HepG2 (cell line): ENCODE results near the gene TMEM98. TPM values are rescaled to one million over a fixed set of nuclear protein-coding genes. Genes with fewer than 3 reads are reported as not detected.

ENCODE experiments used
- CENPX ChIP-seq: sonication (generic); formaldehyde crosslinking; IDR thresholded peaks from 2 replicates; pipeline ENCODE4 v1.9.0; 2021; ENCODE audit warnings: mild to moderate bottlenecking, missing genetic modification reagents, moderate library complexity
- DMTF1 ChIP-seq: sonication (generic); formaldehyde crosslinking; IDR thresholded peaks from 2 replicates; pipeline ENCODE4 v1.4.0; 2020; ENCODE audit warnings: mild to moderate bottlenecking, missing genetic modification reagents
- ELF3 ChIP-seq: IDR thresholded peaks from 2 replicates; pipeline ENCODE4 v1.6.1; 2016; ENCODE audit warnings: missing genetic modification reagents, missing compliant biosample characterization
- FOSL1 ChIP-seq: sonication (generic); formaldehyde crosslinking; IDR thresholded peaks from 2 replicates; pipeline ENCODE4 v1.9.0; 2021; ENCODE audit warnings: missing genetic modification reagents, borderline replicate concordance
- HMG20B ChIP-seq: conservative IDR thresholded peaks from 2 replicates; pipeline ENCODE4 v1.6.1; 2016; ENCODE audit warnings: missing genetic modification reagents, missing compliant biosample characterization
- HNF4A ChIP-seq: sonication (generic); formaldehyde crosslinking; IDR thresholded peaks from 2 replicates; pipeline ENCODE4 v1.4.0; 2020; ENCODE audit warnings: missing genetic modification reagents
- KLF13 ChIP-seq: sonication (generic); formaldehyde crosslinking; IDR thresholded peaks from 2 replicates; pipeline ENCODE4 v1.4.0; 2020; ENCODE audit warnings: mild to moderate bottlenecking, missing genetic modification reagents
- MEIS2 ChIP-seq: sonication (generic); formaldehyde crosslinking; IDR thresholded peaks from 2 replicates; pipeline ENCODE4 v1.9.0; 2021; ENCODE audit warnings: mild to moderate bottlenecking, missing genetic modification reagents
- PHF21A ChIP-seq: sonication (generic); formaldehyde crosslinking; IDR thresholded peaks from 2 replicates; pipeline ENCODE4 v1.5.0; 2020; ENCODE audit warnings: mild to moderate bottlenecking, missing genetic modification reagents
- SIN3A ChIP-seq: IDR thresholded peaks from 2 replicates; pipeline ENCODE4 v1.6.1; 2011; ENCODE audit warnings: low read depth, mild to moderate bottlenecking, control low read depth, low read length, borderline replicate concordance
- SMAD1 ChIP-seq: sonication (generic); formaldehyde crosslinking; IDR thresholded peaks from 2 replicates; pipeline ENCODE4 v1.4.0; 2020; ENCODE audit warnings: missing genetic modification reagents, low read depth, mild to moderate bottlenecking, borderline replicate concordance
- TAF15 ChIP-seq: fragments of 200-400 bp; formaldehyde crosslinking; IDR thresholded peaks from one replicate; pipeline ENCODE4 v1.6.1; 2018; ENCODE audit warnings: mild to moderate bottlenecking, low read depth, low read length; ENCODE audit not compliant: poor library complexity, severe bottlenecking
- ZFP36 ChIP-seq: fragments of 150-350 bp; IDR thresholded peaks from 2 replicates; pipeline ENCODE4 v1.6.1; 2018; ENCODE audit warnings: borderline replicate concordance, low read length, low read depth; ENCODE audit not compliant: partially characterized antibody
- ZHX2 ChIP-seq, 2 experiments: sonication (generic) in 1 of 2; formaldehyde crosslinking in 1 of 2; IDR thresholded peaks; 2 replicates each; pipeline versions ENCODE4 v1.6.1 to v1.9.0; 2014 to 2022; ENCODE audit warnings: antibody characterized with exemption in 1 of 2, borderline replicate concordance in 1 of 2, inconsistent platforms in 1 of 2, low read depth in 1 of 2, missing genetic modification reagents in 1 of 2
- ZMAT3 ChIP-seq: sonication (generic); formaldehyde crosslinking; conservative IDR thresholded peaks from 2 replicates; pipeline ENCODE4 v1.7.0; 2021; ENCODE audit warnings: missing genetic modification reagents
- ZNF564 ChIP-seq: sonication (generic); formaldehyde crosslinking; IDR thresholded peaks from 2 replicates; pipeline ENCODE4 v1.8.1; 2023; ENCODE audit warnings: mild to moderate bottlenecking, missing genetic modification reagents
- ZNF770 ChIP-seq: sonication (generic); formaldehyde crosslinking; IDR thresholded peaks from 2 replicates; pipeline ENCODE4 v1.5.0; 2020; ENCODE audit warnings: mild to moderate bottlenecking, missing genetic modification reagents
- polyA plus RNA-seq, 8 experiments: library from polyadenylated mRNA; depleted of rRNA in 3 of 8; stranded (reverse) in 7 of 8; unstranded in 1 of 8; fragments of >200 nt; fragmentation: Illumina TruSeq in 4 of 8; extraction: Trizol in 4 of 8; gene quantifications; 2 replicates each; pipeline versions ENCODE4 v1.2.1 to v1.2.3, GENCODE V29; 2011 to 2016; ENCODE audit warnings: low read depth in 4 of 8, missing spikeins in 1 of 8, mixed read lengths in 1 of 8; ENCODE audit not compliant: insufficient read depth in 1 of 8
- total RNA-seq, 5 experiments: library from RNA; depleted of rRNA; stranded (reverse); fragments of >200 nt; fragmentation: Illumina TruSeq; extraction: Trizol; gene quantifications; 2 replicates each; pipeline ENCODE4 v1.2.3, GENCODE V29; 2016; ENCODE audit warnings: low read depth in 1 of 5
- TF ChIP-seq, protein P1 (sequence below): sonication (generic); formaldehyde crosslinking; conservative IDR thresholded peaks from 2 replicates; pipeline ENCODE4 v1.4.0; 2020; ENCODE audit warnings: missing genetic modification reagents

Gene TMEM98
- total and polyA plus RNA-seq, 2 of the 13 experiments (the other 11 are each of a cell fraction or from before 2014, with no cell fraction given): 103 to 175 TPM

- TF ChIP-seq SMAD1 (CRISPR knock-in tag) (no peak), CENPX (no peak), TAF15 (no peak), MEIS2 (CRISPR knock-in tag) (no peak), ZMAT3 (CRISPR knock-in tag) (peak; percentile 88), ZNF564 (CRISPR knock-in tag) (0 out of 2 replicates have a peak, but pooled peaks have one; percentile 51), ELF3 (CRISPR knock-in tag) (0 out of 2 replicates have a peak, but pooled peaks have one; percentile 47), PHF21A (CRISPR knock-in tag) (peak; percentile 91), SIN3A (no peak), ZNF770 (CRISPR knock-in tag) (no peak), ZHX2 (IDR thresholded peaks at IDR 0.05; ENCODE audit: low read depth) (no peak), ZHX2 (CRISPR knock-in tag; IDR thresholded peaks at IDR 0.05; ENCODE audit: borderline replicate concordance) (no peak), HNF4A (CRISPR knock-in tag) (peak; percentile 87), KLF13 (CRISPR knock-in tag) (no peak), FOSL1 (no peak), DMTF1 (CRISPR knock-in tag) (no peak), ZFP36 (no peak), HMG20B (CRISPR knock-in tag) (no peak)
- TF ChIP-seq, protein P1, sequence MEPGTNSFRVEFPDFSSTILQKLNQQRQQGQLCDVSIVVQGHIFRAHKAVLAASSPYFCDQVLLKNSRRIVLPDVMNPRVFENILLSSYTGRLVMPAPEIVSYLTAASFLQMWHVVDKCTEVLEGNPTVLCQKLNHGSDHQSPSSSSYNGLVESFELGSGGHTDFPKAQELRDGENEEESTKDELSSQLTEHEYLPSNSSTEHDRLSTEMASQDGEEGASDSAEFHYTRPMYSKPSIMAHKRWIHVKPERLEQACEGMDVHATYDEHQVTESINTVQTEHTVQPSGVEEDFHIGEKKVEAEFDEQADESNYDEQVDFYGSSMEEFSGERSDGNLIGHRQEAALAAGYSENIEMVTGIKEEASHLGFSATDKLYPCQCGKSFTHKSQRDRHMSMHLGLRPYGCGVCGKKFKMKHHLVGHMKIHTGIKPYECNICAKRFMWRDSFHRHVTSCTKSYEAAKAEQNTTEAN (CRISPR knock-in tag): peak; percentile 91
Measured at GRCh38 chr17:32927201-32927723, 691 bp upstream of the TMEM98 start (continued).
